GM19099 (cell line): ENCODE results near the gene EFNA5.

ENCODE experiments used
- POLR2A ChIP-seq: IDR thresholded peaks from 3 replicates; pipeline ENCODE4 v1.6.1; 2011; ENCODE audit warnings: low read depth; ENCODE audit not compliant: insufficient read length; ENCODE audit errors: extremely low read depth

The EFNA5 gene

GRCh38 chr5:107604146-107604910, 66.4 kb downstream of the EFNA5 start:
- TF ChIP-seq POLR2A = no peak

GRCh38 chr5:107603349-107603748, 67.4 kb downstream of the EFNA5 start:
- no peak for TF ChIP-seq POLR2A

GRCh38 chr5:107602896-107603295, 67.8 kb downstream of the EFNA5 start:
- no peak for TF ChIP-seq POLR2A

GRCh38 chr5:107601076-107601475, 69.7 kb downstream of the EFNA5 start:
- TF ChIP-seq POLR2A = no peak

- TF ChIP-seq POLR2A = no peak
These were observed 71.8 kb downstream of the EFNA5 start for GRCh38 chr5:107598958-107599357.

- no peak for TF ChIP-seq POLR2A
These were observed 72.9 kb downstream of the EFNA5 start for GRCh38 chr5:107597803-107598202.

GRCh38 chr5:107597247-107597646, 73.5 kb downstream of the EFNA5 start:
- TF ChIP-seq POLR2A = no peak

- TF ChIP-seq POLR2A = no peak
These were observed 76.3 kb downstream of the EFNA5 start for GRCh38 chr5:107594253-107595045.

- no peak for TF ChIP-seq POLR2A
These were observed 77.7 kb downstream of the EFNA5 start for GRCh38 chr5:107593009-107593408.

- no peak for TF ChIP-seq POLR2A
These were observed 78.2 kb downstream of the EFNA5 start for GRCh38 chr5:107592515-107592914.

- TF ChIP-seq POLR2A = no peak
These were observed 80.1 kb downstream of the EFNA5 start for GRCh38 chr5:107590686-107591085.

GRCh38 chr5:107589520-107590193, 81.1 kb downstream of the EFNA5 start:
- TF ChIP-seq POLR2A = no peak

- no peak for TF ChIP-seq POLR2A
These were observed 88.1 kb downstream of the EFNA5 start for GRCh38 chr5:107582625-107583024.

GRCh38 chr5:107580889-107581820, 89.6 kb downstream of the EFNA5 start:
- no peak for TF ChIP-seq POLR2A
